NK-92 (cell line): ENCODE measurements around the gene FGF4.

Source experiments
- DNase-seq: peaks from one replicate; lab custom pipeline; 2025; ENCODE audit not compliant: unreplicated experiment; lab: John Stamatoyannopoulos, UW

Gene FGF4

GRCh38 chr11:69729252-69729651 is 45.9 kb downstream of the FGF4 start:
- DNase-seq = no peak

GRCh38 chr11:69727266-69727665 is 47.9 kb downstream of the FGF4 start:
- DNase-seq = no peak

DNA sequence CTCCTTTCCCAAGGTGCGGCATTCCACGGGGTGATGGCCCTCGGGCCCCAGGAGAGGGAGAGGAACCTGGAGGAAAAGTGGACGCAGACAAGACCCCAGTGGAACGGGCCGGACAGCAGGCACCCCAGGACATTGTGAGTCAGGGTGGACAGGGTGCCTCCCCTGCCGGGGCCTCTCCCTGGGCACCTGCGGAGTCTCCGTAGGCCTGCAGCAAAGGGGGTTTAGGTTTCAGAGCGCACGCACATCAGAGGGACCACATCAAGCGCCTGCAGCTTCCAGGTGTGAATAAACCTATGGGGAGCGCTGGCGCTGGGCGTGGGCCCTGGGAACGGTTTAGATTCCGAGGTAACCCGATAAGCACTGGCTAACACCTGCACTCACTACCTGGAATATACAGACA is 48.7 kb downstream of the FGF4 start:
- DNase-seq = no peak

GRCh38 chr11:69726019-69726418 is 49.1 kb downstream of the FGF4 start:
- DNase-seq = no peak

GRCh38 chr11:69721745-69722144 is 53.4 kb downstream of the FGF4 start:
- DNase-seq = no peak

DNA sequence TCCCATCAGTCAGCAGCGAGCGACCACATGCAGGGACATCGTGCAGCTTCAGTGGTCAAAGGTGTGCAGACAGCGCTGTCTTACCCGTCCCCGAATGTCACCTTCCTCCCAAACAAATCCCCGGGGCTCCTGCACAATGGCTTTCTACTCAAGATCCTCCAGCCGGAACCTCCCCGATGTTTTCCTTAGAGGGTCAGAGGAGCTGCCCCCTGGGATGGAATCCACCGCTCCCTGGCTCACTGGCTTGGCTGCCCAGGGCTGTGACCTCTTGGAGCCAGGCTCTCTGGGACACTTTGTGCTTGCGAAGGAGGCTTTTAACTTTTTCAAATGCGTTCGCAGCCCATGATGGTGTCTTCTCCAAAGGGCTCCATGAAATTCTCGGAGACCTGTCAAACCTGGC is 54.0 kb downstream of the FGF4 start:
- no peak for DNase-seq
